ENCODE data around the gene C12orf76. TPM values are rescaled to one million over a fixed set of nuclear protein-coding genes. Genes with fewer than 3 reads are reported as not detected.
"Not testable (repeated sequence)": the region's sequence is repeated elsewhere in the genome, so short reads cannot be mapped to it uniquely, and the experiment has no call there.

Gene C12orf76
- total RNA-seq, 2 donors from 2014 or later = 20.4 to 26.1 TPM

DNA sequence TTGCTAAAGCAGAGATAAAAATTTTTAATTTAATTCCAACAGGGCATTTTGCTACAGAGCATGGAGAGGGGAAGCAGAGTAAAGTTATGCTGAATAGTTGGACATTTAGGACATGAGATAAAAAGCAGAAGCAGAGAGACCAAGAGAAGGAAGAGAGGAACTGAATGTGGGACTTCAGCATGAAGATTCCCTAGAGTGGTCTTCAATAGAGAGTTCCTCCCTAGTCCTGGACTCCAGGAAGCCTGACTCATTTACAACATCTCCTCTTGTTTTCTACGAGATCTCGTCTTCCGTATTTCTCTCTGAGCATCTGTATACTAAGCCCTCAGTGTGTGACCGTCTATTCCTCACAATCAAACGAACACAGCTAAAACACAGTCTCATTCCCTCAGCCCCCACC lies 40.6 kb upstream of the C12orf76 start:
- WGBS = 84% methylated on average over 5 of the region's 5 CpGs
- DNase-seq (ENCODE audit: low spot score) = no peak
- no peaks in the 10 kb centered on the region for H3K36me3 ChIP-seq
- intact Hi-C loops (cut with DNase I) = no loop called here
- no peak overlapping the region for H3K27ac ChIP-seq
- H3K9me3 ChIP-seq = no peaks in the 10 kb centered on the region
- no peak for TF ChIP-seq POLR2A (IDR thresholded peaks at IDR 0.05)
- no peak for TF ChIP-seq POLR2AphosphoS5 (IDR thresholded peaks at IDR 0.05)
- TF ChIP-seq, protein P1, sequence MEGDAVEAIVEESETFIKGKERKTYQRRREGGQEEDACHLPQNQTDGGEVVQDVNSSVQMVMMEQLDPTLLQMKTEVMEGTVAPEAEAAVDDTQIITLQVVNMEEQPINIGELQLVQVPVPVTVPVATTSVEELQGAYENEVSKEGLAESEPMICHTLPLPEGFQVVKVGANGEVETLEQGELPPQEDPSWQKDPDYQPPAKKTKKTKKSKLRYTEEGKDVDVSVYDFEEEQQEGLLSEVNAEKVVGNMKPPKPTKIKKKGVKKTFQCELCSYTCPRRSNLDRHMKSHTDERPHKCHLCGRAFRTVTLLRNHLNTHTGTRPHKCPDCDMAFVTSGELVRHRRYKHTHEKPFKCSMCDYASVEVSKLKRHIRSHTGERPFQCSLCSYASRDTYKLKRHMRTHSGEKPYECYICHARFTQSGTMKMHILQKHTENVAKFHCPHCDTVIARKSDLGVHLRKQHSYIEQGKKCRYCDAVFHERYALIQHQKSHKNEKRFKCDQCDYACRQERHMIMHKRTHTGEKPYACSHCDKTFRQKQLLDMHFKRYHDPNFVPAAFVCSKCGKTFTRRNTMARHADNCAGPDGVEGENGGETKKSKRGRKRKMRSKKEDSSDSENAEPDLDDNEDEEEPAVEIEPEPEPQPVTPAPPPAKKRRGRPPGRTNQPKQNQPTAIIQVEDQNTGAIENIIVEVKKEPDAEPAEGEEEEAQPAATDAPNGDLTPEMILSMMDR (IDR thresholded peaks at IDR 0.05) = no peak
- no peaks in the 10 kb centered on the region for H3K4me1 ChIP-seq (replicated peaks)
- H3K4me3 ChIP-seq = no peak overlapping the region
- no peaks in the 10 kb centered on the region for H3K27me3 ChIP-seq (replicated peaks; ENCODE audit: insufficient read depth)

DNA sequence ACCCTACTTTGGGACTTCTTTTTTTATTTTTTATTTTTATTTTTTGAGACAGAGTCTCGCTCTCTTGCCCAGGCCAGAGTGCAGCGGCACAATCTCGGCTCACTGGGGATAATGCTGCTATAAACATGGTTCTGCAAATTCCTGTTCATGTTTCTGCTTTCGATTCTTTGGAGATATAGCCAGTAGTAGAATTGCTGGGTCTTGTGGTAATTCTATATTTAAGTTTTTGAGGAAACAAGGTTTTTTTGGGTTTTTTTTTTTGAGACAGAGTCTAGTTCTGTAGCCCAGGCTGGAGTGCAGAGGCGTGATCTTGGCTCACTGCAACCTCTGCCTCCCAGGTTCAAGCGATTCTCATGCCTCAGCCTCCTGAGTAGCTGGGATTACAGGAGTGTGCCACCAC lies 39.9 kb upstream of the C12orf76 start:
- intact Hi-C loops (cut with DNase I); H3K27ac ChIP-seq; H3K27me3 ChIP-seq (replicated peaks; ENCODE audit: insufficient read depth); H3K9me3 ChIP-seq; DNase-seq (ENCODE audit: low spot score); H3K4me3 ChIP-seq; H3K36me3 ChIP-seq; H3K4me1 ChIP-seq (replicated peaks): not testable (repeated sequence)
- WGBS = 85% methylated on average over 6 of the region's 6 CpGs

DNA sequence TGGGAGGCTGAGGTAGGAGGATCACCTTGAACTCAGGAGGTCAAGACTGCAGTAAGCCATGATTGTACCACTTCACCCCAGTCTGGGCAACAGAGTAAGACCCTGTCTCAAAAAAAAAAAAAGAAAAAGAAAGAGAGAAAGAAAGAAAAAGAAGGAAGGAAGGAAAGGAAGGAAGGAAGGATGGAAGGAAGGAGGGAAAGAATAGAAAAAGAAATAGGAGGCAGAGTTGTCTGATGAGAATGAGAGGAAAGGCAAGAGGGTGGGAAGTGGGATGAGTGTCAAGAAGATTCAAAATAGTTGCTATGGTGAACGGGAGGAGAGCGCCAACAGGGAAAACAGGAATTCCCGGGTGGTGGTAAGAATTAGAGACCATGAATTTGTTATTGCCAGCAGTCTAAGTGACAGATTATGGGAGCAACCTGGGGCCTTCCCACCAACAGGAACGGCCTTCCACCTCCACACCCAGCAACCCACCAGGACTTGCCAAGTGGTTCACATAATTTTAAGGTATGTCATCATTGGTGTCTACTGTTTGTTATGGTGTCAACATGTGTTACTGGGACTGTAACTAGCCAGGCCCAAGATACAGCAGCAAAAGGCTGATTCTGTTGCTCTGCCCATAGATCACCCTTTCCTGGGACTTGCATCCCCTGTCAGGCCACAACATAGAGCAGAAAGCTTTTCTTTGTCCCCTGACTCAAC lies 36.1 kb upstream of the C12orf76 start:
- Histone ChIP-seq H3K4me1 (replicated peaks) (no peaks in the 10 kb centered on the region), H3K4me3 (no peak overlapping the region), H3K9me3 (no peaks in the 10 kb centered on the region), H3K27ac (no peak overlapping the region), H3K36me3 (no peaks in the 10 kb centered on the region), H3K27me3 (replicated peaks; ENCODE audit: insufficient read depth) (no peaks in the 10 kb centered on the region)
- 62% methylated on average over 4 of the region's 4 CpGs for WGBS
- intact Hi-C loops (cut with DNase I) = no loop called here
- no peak for DNase-seq (ENCODE audit: low spot score)
- TF ChIP-seq POLR2A (IDR thresholded peaks at IDR 0.05) (no peak), POLR2AphosphoS5 (IDR thresholded peaks at IDR 0.05) (no peak)
- TF ChIP-seq, protein P1 (IDR thresholded peaks at IDR 0.05) = no peak

DNA sequence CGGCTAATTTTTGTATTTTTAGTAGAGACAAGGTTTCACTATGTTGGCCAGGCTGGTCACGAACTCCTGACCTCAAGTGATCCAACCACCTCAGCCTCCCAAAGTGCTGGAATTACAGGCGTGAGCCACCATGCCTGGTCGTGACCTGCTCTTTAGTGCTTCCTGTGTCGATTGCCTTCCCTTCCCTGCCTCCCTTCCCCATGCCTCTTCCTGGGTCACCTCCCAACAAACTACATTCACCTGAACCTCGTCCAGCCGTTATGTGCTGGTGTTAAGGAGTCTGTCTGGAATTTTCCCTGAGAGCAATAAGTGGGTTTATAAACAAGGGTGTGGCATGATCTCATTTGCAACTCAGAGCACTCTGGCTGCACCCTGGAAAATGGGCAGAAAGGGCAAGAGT lies 32.1 kb upstream of the C12orf76 start:
- H3K27ac ChIP-seq = no peak overlapping the region

DNA sequence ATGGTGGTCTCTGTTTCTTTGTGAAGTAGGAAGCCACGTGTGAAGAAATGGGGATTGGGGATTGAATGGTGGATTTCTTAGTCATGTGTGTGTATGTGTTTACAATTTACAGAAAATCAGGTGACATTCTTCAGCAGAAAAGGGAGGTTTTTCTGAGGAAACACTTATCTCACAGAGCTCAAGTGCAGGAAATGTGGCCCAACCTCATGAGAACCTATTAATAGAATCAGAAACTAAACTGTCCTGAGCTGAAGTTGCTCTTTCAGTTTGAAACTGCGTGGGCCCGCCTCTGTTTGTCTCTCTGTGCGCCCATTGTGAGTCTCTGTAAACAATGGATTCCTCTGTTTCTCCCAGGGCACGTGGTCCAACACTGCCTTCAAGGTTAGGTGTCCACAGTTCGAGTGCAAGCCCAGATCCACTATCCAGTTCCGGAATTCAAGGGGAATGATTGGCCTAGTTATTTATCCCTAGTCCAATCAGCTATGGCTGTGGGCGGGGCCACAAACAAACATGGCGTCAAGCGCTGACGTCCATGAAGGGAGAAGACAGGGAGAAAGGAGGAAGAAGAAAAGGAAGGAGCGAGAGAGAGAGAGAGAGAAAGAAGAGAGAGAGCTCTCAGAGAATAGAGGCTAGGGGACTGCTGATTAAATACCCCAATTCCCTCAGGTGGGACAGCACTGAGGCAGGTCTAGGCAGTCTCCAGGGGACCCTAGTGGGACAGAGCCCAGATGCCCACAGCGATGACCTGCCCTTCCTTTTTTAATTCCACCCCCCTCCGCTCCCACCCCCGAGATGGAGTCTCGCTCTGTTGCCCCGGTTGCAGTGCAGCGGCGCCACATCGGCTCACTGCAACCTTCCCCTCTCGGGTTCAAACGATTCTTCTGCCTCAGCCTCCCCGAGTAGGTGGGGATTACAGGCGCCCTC lies 31.4 kb upstream of the C12orf76 start:
- no peaks in the 10 kb centered on the region for H3K27me3 ChIP-seq (replicated peaks; ENCODE audit: insufficient read depth)
- WGBS = 77% methylated on average over 24 of the region's 24 CpGs
- H3K4me1 ChIP-seq (replicated peaks) = no peaks in the 10 kb centered on the region
- no peaks in the 10 kb centered on the region for H3K9me3 ChIP-seq
- no peak for DNase-seq (ENCODE audit: low spot score)
- no peak overlapping the region for H3K4me3 ChIP-seq
- TF ChIP-seq POLR2A (IDR thresholded peaks at IDR 0.05) = no peak
- TF ChIP-seq POLR2AphosphoS5 (IDR thresholded peaks at IDR 0.05) = no peak
- TF ChIP-seq, protein P1 (IDR thresholded peaks at IDR 0.05) = no peak
- no peaks in the 10 kb centered on the region for H3K36me3 ChIP-seq
- intact Hi-C loops (cut with DNase I) = no loop called here
- no peak overlapping the region for H3K27ac ChIP-seq

More for the DNA sequence above, 32.1 kb upstream of the C12orf76 start:
- no peak for DNase-seq (ENCODE audit: low spot score)
- TF ChIP-seq, protein P1 (IDR thresholded peaks at IDR 0.05) = no peak
- TF ChIP-seq POLR2A (IDR thresholded peaks at IDR 0.05) (no peak), POLR2AphosphoS5 (IDR thresholded peaks at IDR 0.05) (no peak)
- Histone ChIP-seq H3K36me3 (no peaks in the 10 kb centered on the region), H3K4me1 (replicated peaks) (no peaks in the 10 kb centered on the region), H3K27me3 (replicated peaks; ENCODE audit: insufficient read depth) (no peaks in the 10 kb centered on the region), H3K4me3 (no peak overlapping the region), H3K9me3 (no peaks in the 10 kb centered on the region)
- 89% methylated on average over 7 of the region's 7 CpGs for WGBS
- intact Hi-C loops (cut with DNase I) = no loop called here
